Limb (tissue), 2 donors: ENCODE results near the gene NPHP1.
A peak's percentile ranks its signal among the peaks of the same experiment; 100 is the strongest.
"Not testable (repeated sequence)": the region's sequence is repeated elsewhere in the genome, so short reads cannot be mapped to it uniquely, and the experiment has no call there.

Experiments used
- DNase-seq, 2 donors: peaks; one replicate each; pipeline ENCODE4 v3.0.0-alpha.2; 2016; ENCODE audit errors: extremely low spot score in 2 of 2

NPHP1 gene

DNA sequence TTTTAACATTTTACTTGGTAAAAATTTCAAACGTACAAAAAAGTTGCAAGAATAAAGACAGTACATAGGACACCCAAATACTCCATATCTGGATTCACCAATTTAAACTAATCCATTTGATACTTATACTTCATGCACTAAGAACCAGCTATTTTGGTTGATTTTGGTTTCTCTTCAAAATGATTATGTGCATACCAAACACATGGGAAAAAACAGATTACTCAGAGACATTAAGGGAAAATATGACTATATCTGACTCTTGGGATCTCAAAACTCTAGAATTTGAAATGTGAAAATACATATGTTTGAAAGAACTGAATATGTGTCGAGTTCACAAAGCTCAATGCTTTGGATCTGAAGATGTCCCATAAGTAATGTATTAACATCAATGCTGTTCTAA is 73.6 kb downstream of the NPHP1 start:
- no peak for DNase-seq

DNA sequence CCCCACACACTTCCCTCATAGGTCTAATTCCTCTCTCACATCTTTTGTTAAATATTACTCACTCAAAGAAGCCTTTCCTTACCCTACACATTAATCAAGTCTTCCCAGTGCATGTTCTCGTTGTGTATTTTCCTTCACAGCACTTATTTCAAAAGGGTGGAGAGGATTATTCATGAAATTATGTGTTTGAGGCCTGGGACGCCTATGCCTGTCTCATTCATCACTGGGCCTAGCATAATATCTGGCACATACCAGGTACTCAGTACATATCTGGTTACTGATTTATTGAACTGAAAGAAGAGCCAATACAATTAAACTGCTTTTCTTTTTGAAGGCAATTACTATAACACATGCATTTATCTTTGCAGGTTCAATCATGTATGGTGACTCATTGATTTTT is 74.1 kb downstream of the NPHP1 start:
- DNase-seq: no peak

DNA sequence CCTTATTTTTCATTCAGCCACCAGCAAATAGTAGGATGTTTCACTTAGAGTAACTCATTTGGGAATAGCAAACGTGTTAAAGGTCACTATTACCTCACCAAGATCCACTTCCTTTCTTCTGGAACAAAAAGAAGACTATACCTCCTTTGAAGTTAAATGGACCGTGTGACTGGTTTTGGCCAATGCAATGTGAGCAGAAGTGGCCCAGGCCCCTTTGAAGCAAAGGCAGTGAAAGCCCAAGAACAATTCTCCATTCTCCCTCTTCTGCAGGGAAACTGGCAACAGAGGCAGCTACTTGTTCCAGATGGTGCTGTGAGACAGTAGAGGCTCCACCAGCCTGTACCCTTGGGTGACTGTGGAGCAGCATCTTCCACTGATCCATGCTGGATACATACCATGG is 77.9 kb downstream of the NPHP1 start:
- no peak for DNase-seq

DNA sequence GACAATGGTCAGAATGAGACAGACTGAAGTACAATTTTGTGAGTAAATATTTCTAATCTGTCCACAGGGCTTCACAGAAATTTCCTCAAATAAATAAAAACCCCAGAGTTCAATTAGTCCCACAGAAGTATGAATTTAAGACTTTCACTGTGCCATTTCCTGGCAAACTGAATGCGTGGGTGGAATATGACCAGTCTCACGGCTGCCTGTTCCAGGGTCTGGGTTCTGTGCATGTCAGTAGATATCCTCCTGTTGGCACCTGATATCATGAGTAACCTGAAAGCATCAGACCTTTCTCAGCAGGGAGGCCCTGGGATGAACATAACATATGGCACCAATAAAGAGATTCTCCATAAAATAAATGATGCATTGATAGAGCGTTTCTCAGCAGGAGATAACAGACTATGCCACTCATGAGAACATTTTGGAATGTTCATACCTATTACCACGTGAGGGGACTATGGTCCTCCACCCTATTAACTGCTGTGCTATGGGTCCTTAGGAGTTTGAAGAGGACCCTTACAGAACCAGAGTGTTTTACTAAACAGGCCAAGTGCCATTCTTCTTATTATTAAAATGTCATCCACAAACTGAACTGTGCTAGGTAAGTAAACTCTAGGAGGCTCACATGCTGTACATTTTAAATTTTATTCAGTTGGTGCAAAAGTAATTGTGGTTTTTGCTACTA is 78.6 kb downstream of the NPHP1 start:
- no peak for DNase-seq

DNA sequence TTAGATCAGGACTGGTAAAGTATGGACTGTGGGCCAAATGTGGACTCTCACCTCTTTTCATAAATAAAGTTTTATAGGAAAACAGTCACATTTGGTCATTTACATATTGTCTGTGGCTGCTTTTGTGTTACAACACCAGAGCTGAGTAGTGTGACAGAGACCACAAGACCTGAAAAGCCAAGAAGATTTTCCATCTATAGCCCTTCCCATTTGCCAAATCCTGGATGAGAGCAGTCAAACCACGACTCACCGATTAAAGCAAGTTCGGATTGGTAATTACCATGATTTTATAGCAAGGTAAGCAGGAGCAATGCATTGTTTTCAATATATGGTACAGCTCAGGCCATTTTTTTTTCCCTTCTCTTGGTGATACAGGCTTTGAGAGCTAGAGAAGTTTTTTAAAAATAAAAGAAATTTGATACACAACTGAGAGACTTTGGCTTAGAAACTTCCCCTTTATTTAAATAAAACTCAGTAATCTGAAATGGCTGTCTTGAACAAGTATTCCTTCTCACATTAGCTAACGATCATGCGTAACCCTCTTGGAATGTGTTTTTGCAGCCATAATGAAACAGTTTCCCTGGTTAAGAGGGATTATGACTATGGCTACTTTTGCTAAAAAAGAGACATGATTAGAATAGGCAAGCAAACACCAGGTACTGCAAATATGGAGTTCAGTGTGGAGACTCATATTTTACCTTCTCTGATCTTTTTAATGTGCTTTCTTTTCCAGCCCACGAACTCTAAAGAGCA is 79.7 kb downstream of the NPHP1 start:
- no peak for DNase-seq

DNA sequence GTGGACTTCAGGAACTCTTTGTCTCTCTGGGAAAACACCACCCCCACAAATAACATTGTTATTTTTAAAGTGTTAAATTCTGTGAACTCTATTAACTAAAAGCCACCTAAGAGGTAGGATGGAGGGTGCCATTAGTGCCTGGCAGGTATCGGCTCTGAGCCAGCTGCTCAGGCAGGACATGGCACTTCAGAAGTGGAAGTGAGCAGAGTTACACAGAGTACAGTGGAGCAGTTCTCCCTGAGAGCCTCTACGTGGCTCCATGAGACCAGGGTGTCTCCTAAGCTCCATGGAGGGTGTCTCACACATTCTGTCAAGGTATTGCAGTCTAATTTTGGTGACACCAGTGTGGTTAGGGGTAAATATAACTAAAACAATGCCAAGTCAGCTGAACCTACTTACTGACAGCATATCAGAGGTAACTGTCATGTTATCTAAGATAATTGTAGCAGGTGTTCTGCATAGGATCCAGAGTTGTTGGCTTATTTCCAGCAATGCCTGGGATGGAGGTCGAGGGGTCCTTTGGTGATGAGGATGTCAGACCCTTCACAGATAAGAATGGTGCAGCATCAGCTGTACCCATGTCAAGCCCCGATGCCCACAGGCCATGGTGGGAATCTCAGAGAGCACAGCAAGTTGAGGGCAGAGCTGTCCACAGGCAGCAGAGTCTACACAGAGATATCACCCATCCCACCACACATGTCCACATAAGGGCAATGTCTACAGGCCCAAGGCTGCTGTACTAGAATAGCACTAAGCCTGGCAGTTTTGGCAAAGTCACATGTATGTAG is 80.6 kb downstream of the NPHP1 start:
- no peak for DNase-seq

DNA sequence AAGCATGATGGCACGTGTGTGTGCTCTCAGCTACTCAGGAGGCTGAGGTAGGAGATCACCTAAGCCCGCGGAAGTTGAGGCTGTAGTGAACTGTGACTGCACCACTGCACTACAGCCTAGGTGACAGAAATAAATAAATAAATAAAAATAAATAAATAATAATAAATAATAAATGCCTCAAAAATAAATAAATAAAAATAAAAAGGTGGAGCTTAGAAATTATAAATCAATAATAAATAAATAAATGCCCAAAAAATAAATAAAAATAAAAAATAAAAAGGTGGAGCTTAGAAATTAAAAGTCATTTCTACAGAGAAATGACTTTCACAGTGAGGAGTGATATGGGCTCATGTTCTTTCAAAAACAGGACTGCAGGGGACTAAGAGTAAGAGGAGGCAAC is 83.2 kb downstream of the NPHP1 start:
- no peak for DNase-seq

DNA sequence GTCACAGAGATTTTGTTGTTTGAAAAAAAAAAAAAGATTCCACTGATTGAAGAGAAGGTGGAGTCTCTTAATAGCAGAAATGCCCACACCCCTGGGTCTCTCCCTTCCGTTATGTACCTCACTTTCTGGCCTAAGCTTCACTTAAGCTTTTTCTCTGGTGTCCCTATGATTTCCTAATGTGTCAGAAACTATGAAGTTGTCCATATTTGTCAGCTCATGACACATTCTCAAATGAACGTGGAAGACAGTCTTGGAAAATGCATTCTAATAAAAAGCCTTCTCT is 83.8 kb downstream of the NPHP1 start:
- no peak for DNase-seq

DNA sequence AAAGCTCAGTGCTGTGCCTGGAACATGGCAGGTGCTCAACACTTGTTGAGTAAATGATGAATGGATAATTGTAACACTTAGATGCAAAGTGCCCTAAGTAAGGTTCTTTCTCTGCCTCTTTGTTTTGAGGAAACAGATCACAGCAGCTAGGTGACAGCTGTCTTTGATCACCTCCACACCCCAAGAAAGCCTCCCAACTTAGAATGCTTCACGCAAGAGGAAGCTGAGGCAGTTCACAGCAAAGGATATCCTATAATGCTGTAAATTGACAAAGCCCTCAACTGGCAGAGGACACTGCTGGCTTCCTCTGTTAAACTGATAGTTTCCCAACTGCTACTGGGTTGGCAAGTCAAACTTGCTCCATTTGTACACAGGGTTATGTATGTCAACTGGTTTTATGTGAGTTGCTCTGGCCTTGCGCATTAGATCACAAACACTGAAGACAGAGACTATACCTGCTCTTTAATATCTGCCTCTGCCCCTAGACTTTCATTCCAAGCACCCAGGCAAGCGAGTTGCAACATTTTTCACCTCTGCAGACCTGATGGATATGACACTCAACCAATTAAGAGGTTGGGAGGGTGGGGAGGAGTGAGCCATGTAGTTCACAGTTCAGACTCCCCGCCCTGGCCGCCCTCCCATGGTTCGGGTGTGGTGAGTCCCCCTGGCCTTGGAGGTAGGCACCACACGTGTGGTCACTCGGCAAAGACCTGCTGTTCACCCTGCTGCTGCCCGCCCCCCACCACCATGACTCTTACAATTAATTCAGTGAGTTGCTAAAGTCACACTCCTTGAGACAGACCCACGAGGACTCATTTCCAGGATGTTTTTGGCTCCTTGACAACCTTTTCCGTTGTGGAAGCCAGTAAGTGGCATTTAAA is 84.4 kb downstream of the NPHP1 start:
- no peak for DNase-seq

DNA sequence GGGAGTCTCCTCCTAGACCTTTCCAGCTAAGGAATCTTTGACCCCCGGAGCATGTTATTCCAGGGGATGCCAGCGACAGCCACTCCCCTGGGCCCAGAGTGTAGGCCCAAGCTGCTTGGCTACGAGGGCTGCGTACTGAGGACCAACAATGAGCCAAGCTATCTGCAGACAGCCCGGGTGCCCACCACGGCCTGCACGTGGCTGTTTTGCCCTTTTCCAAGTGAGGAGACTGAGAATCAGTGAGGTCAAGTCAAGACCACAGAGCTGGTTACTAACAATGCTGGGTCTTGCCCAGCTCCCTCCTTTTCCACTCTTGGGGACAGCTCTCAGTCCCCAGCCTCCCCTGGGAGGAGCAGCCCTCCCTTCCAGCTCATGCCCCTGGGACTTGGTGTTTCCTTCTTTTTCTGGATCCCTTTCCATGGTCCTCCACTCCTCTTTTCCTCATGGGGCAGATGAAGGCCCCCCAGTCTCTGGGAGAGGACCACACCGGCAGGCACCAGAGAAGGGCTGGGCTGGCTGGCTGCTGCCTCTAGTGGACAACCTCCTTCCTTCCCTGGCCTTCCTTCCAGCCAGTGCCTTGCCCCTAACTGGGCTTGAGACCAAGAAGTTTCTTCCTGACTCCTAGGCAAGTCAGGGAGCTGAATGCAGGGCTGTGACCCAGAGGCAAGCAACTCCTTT is 88.6 kb downstream of the NPHP1 start:
- DNase-seq: no peak

DNA sequence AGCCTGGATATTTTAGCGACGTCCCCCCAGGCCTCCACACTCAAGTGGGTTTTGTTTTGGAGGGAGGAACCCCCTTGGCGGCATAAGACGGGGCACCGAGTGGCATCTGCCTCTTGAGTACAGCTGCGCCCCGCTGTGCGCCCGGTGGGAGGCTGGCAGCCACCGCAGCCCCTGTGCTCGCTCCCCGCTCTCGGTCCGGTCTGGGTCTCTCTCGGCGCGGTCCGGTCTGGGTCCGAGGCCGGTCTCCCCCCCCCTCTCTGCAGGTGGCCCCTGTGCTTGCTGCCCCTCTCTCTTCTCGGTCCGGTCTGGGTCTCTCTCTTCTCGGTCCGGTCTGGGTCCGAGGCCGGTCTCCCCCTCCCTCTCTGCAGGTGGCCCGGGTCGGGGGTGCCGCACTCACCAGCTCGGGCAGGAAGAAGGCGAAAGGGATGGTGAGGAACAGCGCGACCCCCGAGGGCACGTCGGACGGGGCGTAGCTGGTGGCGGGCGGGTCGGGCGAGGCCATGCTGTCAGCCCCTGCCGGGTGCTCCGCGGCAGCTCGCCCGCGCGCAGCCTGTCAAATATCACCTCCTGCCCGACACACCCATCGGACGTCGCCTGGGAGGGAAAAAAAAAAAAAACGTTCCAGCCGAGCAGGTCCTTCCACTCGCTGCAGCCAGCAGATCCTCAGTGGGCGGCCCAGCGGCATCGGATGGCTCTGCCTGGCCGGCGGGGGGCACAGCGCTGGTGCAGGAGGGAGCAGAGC is 89.4 kb downstream of the NPHP1 start, which contains the start of gene MALL:
TSS of gene MALL (minus strand) at position 532 of the 742 bp plus-strand sequence. CDS start at position 502, 30 bp downstream.
- DNase-seq: no peak

DNA sequence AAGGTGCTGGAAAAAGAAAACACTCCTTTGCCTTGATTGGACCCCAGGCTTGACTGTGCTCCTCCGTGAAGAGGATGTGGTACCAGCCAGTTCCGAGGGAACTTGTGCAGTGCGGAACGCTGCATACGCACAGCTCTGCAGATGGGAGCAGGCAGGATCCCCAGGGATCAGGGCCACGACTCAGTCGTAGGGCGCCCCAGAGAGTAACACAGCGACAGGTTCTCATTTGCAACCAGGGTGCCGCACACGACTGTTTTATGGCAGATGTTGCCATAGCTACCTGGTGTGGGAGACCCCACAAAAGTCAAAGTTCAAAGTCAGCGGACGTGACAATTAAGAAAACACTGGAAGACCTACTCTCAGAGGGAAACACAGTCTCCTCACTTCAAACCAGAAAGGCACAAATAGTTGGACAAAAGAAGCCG is 90.0 kb downstream of the NPHP1 start:
- no peak for DNase-seq

DNA sequence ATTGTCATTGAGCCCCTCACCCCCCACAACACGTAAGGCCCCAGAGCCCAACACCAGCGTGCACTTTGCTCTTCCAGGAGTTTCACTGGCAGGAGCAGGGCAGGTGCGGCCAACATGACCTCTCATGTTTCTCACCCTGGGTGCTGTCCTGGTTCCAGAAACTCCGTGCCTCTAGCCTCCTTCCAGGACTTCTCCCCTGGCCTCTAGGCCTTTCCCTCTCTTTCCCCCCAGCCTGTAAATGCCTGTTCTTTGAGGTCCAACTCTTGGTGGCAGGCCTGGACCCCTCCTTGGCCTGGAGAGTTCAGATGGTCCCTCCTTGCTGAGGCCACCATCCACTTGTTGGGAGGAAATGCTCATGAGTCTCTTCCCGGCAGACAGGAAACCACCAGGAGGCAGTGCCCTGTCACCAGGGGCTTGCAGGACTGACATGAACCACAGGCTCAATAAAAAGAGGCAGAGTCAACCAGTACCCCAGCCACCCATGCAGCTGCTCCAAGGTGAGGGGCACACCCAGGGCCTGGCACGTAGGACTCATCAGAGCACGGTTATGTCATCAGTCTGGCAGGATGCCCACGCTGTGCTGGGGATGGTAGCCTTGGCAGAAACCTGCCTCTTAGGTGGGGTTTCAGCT is 90.7 kb downstream of the NPHP1 start:
- DNase-seq: no peak

DNA sequence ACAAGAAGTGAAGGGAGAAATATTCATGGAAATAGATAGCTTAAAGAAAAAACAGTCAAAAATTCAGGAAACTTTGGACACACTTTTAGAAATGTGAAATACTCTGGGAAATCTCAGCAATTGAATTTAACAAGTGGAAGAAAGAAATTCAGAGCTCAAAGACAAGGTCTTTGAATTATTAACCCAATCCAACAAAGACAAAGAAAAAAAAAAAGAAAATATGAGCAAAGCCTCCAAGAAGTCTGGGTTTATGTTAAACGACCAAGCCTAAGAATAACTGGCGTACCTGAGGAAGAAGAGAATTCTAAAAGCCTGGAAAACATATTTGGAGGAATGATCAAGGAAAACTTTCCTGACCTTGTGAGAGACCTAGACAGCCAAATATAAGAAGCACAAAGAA is 96.5 kb downstream of the NPHP1 start:
- not testable (repeated sequence) for DNase-seq

DNA sequence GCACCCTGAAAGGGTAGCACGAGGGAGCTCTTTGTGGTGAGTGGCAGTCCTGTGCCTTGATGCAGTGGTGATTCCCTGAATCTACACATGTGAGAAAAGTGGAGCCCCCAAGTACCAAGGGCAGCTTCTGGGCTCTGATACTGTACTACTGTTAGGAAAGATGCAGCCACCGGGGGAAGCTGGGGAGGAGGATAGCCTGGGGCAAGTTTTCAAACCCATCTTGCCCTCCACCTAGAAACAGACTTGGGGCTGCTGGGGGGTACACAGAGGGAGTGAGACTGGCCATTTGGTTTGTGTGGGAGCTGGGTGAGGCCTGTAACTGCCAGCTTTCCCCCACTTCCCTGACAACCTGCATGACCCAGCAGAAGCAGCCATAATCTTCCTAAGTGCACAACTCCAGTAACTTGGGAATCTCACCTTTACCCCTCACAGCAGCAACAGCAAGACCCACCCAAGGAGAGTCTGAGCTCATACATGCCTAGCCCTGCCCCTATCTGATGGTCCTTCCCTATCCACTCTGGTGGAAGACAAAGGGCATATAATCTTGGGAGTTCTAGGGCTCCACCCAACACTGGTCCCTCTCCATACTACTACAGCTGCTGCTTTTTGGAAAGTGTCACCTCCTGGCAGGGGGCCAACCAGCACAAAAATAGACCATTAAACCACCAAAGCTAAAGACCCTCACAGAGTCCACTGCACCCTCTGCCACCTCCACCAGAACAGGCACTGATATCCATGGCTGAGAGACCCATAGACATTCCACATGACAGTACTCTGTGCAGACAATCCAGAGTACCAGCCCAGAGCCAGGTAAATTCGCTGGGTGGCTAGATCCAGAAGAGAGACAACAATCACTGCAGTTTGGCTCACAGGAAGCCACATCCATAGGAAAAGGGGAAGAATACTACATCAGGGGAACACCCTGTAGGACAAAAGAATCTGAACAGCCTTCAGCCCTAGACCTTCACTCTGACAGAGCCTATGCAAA is 97.4 kb downstream of the NPHP1 start:
- peak in 1 of 2 donors; percentile 24 for DNase-seq

DNA sequence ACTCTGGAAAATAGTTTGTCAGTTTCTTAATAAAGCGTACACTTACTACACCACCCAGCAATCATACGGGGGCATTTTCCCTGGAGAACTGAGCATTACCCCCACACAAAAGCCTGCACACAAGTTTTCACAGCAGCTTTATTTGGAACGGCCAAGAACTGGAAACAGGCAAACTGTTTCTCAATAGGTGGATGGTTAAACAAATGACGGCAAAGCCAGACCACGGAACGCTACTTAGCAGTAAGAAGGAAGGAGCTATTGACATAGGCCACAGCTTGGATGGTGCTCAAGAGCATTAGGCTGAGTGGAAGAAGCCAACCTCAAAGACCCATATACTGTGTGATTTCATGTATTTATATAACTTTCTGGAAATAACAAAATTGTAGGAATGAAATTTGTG is 98.2 kb downstream of the NPHP1 start:
- DNase-seq: peak; percentile 27 to 34

DNA sequence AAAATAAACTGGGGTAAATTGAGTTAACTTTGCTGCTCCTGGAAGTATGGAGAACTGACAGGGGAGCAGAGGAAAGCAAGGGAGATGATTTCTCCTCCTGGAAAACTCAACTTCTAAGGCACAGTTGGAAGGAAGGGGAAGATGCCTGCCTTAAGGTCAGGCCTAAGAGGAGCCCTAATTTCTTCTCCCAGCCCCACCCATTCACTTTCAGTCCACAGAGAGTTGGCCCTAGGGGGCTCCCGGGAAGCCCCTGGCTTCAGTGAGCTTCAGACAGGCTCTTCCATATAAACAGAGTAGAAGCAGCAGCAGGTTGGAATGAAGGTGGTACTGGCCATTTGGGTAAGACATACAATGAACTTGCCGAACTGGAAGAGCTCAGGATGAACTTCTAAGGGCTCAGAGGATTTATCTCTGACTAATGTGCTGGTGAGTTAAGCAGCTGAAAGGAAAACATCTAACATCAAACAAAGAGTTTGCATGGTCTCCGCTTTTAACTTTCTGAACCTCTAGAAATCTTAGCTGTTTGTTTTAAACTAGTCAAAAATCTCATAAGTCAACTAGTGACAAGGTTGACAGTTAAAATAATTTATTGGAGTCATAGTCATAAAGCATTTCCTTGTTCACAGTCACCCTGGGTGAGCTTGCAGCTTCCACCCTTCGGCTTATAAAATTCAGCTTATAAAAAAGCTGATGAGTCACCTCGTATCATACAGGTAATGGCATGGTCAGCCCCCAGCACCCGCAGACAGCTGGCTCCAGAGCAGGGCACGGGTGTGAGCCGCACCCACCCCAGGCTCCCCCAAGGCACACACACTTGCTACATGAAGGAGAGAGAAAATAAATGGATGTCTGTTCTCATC is 99.0 kb downstream of the NPHP1 start:
- peak in 1 of 2 donors; percentile 29 for DNase-seq

DNA sequence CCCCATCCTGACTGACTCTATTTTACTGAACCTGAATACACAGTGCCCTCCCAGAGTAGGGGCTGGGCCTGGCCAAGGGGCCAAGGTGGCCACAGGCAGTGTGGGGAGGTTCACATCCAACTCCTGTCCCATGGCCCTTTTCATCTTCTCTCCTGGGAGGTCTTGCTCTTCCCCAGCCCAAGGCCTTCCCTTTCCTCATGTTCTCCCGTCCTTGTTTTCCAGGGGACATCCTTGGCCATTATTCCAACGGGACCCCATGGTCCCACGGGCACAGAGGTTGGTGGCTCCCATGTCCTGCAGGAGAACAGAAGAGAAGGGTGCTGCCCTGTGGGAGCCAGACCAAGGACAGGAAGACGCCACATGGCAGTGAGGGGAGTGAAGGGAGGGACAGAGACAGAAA is 99.6 kb downstream of the NPHP1 start:
- no peak for DNase-seq
